Keratinocyte (primary cell): ENCODE measurements around the gene CECR2. TPM values are rescaled to one million over a fixed set of nuclear protein-coding genes. Genes with fewer than 3 reads are reported as not detected.
"Not testable (repeated sequence)": the region's sequence is repeated elsewhere in the genome, so short reads cannot be mapped to it uniquely, and the experiment has no call there.

Source experiments
- DNase-seq: peaks from one replicate; pipeline ENCODE4 v3.0.0-alpha.2; 2011; ENCODE audit warnings: low read depth, missing footprints, low spot score
- FAIRE-seq: peaks from 2 replicates; lab custom pipeline; 2011; peaks lifted over from hg19 to GRCh38; lab: Jason Lieb, UNC
- H2AFZ ChIP-seq: 2 replicates; pipeline ENCODE4 v1.6.0; 2012; ENCODE audit warnings: low read length, control low read depth, inconsistent platforms; ENCODE audit not compliant: control insufficient read depth
- H3K27ac ChIP-seq: 2 replicates; pipeline ENCODE4 v1.5.1; 2011; ENCODE audit warnings: low read length; ENCODE audit not compliant: control insufficient read depth, insufficient read depth
- H3K27me3 ChIP-seq: 3 replicates; pipeline ENCODE4 v1.6.0; 2011; ENCODE audit warnings: low read length; ENCODE audit not compliant: control insufficient read depth, insufficient read depth; ENCODE audit errors: extremely low read depth
- H3K36me3 ChIP-seq, 2 experiments: 2 replicates in 1 of 2; 3 replicates in 1 of 2; pipeline ENCODE4 v1.5.1; 2011; ENCODE audit warnings: low read length in 2 of 2, mild to moderate bottlenecking in 1 of 2; ENCODE audit not compliant: control insufficient read depth in 2 of 2, insufficient read depth in 2 of 2; ENCODE audit errors: extremely low read depth in 1 of 2
- H3K4me1 ChIP-seq: 3 replicates; pipeline ENCODE4 v1.5.1; 2011; ENCODE audit warnings: low read length; ENCODE audit not compliant: control insufficient read depth, insufficient read depth; ENCODE audit errors: extremely low read depth
- H3K4me2 ChIP-seq: 3 replicates; pipeline ENCODE4 v1.6.0; 2011; ENCODE audit warnings: low read depth, low read length; ENCODE audit not compliant: control insufficient read depth, insufficient read depth; ENCODE audit errors: extremely low read depth
- H3K4me3 ChIP-seq, 3 experiments: fragments of 200-600 bp in 1 of 3; sonication (generic) in 1 of 3; 2 replicates in 2 of 3; 3 replicates in 1 of 3; pipeline ENCODE4 v1.5.1; 2011 to 2016; ENCODE audit warnings: low read length in 3 of 3, mild to moderate bottlenecking in 3 of 3, control low read depth in 2 of 3, inconsistent platforms in 1 of 3, low read depth in 1 of 3, mixed read lengths in 1 of 3, mixed run types in 1 of 3, moderate library complexity in 1 of 3; ENCODE audit not compliant: control insufficient read depth in 2 of 3, insufficient read depth in 2 of 3; ENCODE audit errors: extremely low read depth in 1 of 3
- H3K79me2 ChIP-seq: 2 replicates; pipeline ENCODE4 v1.6.0; 2012; ENCODE audit warnings: low read length; ENCODE audit not compliant: control insufficient read depth, insufficient read depth
- H3K9ac ChIP-seq: 3 replicates; pipeline ENCODE4 v1.6.0; 2011; ENCODE audit warnings: low read length; ENCODE audit not compliant: control insufficient read depth, insufficient read depth; ENCODE audit errors: extremely low read depth
- H3K9me1 ChIP-seq: 3 replicates; pipeline ENCODE4 v1.6.0; 2011; ENCODE audit warnings: low read length; ENCODE audit not compliant: control insufficient read depth, insufficient read depth; ENCODE audit errors: extremely low read depth
- H3K9me3 ChIP-seq: 2 replicates; pipeline ENCODE4 v1.5.1; 2012; ENCODE audit warnings: low read depth, low read length; ENCODE audit not compliant: control insufficient read depth
- H4K20me1 ChIP-seq: 3 replicates; pipeline ENCODE4 v1.6.0; 2011; ENCODE audit warnings: low read length; ENCODE audit not compliant: control insufficient read depth, insufficient read depth; ENCODE audit errors: extremely low read depth
- EZH2 ChIP-seq: IDR thresholded peaks from one replicate; pipeline ENCODE4 v1.6.1; 2012; ENCODE audit warnings: inconsistent platforms, mild to moderate bottlenecking, low read length, moderate library complexity
- dilution Hi-C: fragments of 300-500 bp; cut with MboI; formaldehyde crosslinking; loops from one replicate; pipeline ENCODE4 v1.7.0; 2020; ENCODE audit warnings: low sequenced_read_pairs; ENCODE audit not compliant: extremely low pct_ligation_motif_present
- polyA plus RNA-seq, 5 experiments: library from polyadenylated mRNA; depleted of rRNA in 3 of 5; stranded (reverse) in 3 of 5; stranded (forward) in 1 of 5; unstranded in 1 of 5; fragments of >200 nt; gene quantifications; 1 replicate in 1 of 5; 2 replicates in 3 of 5; 3 replicates in 1 of 5; pipeline versions ENCODE4 v1.2.1 to v1.2.3, GENCODE V29; 2011 to 2012; ENCODE audit warnings: missing spikeins in 2 of 5, low read depth in 1 of 5, low replicate concordance in 1 of 5
- TF ChIP-seq, protein P1 (sequence below), 3 experiments: IDR thresholded peaks in 1 of 3; conservative IDR thresholded peaks in 1 of 3; optimal IDR thresholded peaks in 1 of 3; 2 replicates in 2 of 3; 3 replicates in 1 of 3; pipeline versions ENCODE3 to v1.5.1; 2011; ENCODE audit warnings: low read length in 3 of 3, mild to moderate bottlenecking in 3 of 3, moderate library complexity in 2 of 3, control low read depth in 1 of 3, inconsistent platforms in 1 of 3; ENCODE audit not compliant: insufficient read depth in 2 of 3; ENCODE audit errors: extremely low read depth in 1 of 3

Gene CECR2
- polyA plus RNA-seq, 1 donor (not counting 4 experiments of a cell fraction or from before 2014, with no cell fraction given), result not detected

- no peak for FAIRE-seq
- Histone ChIP-seq H3K27me3 (no peaks in the 10 kb centered on the region), H3K4me1 (no peaks in the 10 kb centered on the region), H2AFZ (no peak overlapping the region), H3K4me2 (no peak overlapping the region), H3K79me2 (no peaks in the 10 kb centered on the region), H3K9me1 (no peaks in the 10 kb centered on the region), H3K27ac (no peak overlapping the region), H4K20me1 (no peaks in the 10 kb centered on the region), H3K9me3 (no peaks in the 10 kb centered on the region), H3K36me3 (no peaks in the 10 kb centered on the region), H3K4me3 (no peak overlapping the region), H3K9ac (no peak overlapping the region)
- no peak for DNase-seq
- dilution Hi-C loops, result no loop called here
- TF ChIP-seq EZH2, result no peak
- TF ChIP-seq, protein P1, sequence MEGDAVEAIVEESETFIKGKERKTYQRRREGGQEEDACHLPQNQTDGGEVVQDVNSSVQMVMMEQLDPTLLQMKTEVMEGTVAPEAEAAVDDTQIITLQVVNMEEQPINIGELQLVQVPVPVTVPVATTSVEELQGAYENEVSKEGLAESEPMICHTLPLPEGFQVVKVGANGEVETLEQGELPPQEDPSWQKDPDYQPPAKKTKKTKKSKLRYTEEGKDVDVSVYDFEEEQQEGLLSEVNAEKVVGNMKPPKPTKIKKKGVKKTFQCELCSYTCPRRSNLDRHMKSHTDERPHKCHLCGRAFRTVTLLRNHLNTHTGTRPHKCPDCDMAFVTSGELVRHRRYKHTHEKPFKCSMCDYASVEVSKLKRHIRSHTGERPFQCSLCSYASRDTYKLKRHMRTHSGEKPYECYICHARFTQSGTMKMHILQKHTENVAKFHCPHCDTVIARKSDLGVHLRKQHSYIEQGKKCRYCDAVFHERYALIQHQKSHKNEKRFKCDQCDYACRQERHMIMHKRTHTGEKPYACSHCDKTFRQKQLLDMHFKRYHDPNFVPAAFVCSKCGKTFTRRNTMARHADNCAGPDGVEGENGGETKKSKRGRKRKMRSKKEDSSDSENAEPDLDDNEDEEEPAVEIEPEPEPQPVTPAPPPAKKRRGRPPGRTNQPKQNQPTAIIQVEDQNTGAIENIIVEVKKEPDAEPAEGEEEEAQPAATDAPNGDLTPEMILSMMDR (optimal IDR thresholded peaks at IDR 0.05 in 1 of 3, IDR thresholded peaks at IDR 0.05 in 1 of 3, conservative IDR thresholded peaks at IDR 0.05 in 1 of 3; ENCODE audit: extremely low read depth in 1 of 3, insufficient read depth in 2 of 3, low read length in 3 of 3), result no peak
Observed at GRCh38 chr22:17423616-17424015, 54.4 kb downstream of the CECR2 start.

GRCh38 chr22:17427528-17427927 is 58.3 kb downstream of the CECR2 start:
- H3K9me1 ChIP-seq, H3K9me3 ChIP-seq, dilution Hi-C loops, H3K4me1 ChIP-seq, H3K4me2 ChIP-seq, FAIRE-seq, H3K36me3 ChIP-seq, H3K27ac ChIP-seq, H3K27me3 ChIP-seq, H4K20me1 ChIP-seq, H3K79me2 ChIP-seq, H2AFZ ChIP-seq, DNase-seq, H3K4me3 ChIP-seq, H3K9ac ChIP-seq: not testable (repeated sequence)

GRCh38 chr22:17429516-17429915 is 60.3 kb downstream of the CECR2 start:
- H3K9ac ChIP-seq, result no peak overlapping the region
- no peaks in the 10 kb centered on the region for H3K27me3 ChIP-seq
- H3K27ac ChIP-seq, result no peak overlapping the region
- no peaks in the 10 kb centered on the region for H3K36me3 ChIP-seq
- FAIRE-seq, result no peak
- no peaks in the 10 kb centered on the region for H3K79me2 ChIP-seq
- no peak overlapping the region for H3K4me2 ChIP-seq
- no peak overlapping the region for H3K4me3 ChIP-seq
- no peaks in the 10 kb centered on the region for H3K9me1 ChIP-seq
- dilution Hi-C loops, result no loop called here
- no peaks in the 10 kb centered on the region for H4K20me1 ChIP-seq
- H3K9me3 ChIP-seq, result no peaks in the 10 kb centered on the region
- H2AFZ ChIP-seq, result no peak overlapping the region
- no peaks in the 10 kb centered on the region for H3K4me1 ChIP-seq
- no peak for DNase-seq
- no peak for TF ChIP-seq EZH2
